ENCODE results near the gene CCDC15. TPM values are rescaled to one million over a fixed set of nuclear protein-coding genes. Genes with fewer than 3 reads are reported as not detected.
"Not testable (repeated sequence)": the region's sequence is repeated elsewhere in the genome, so short reads cannot be mapped to it uniquely, and the experiment has no call there.

Gene CCDC15
- total and polyA plus RNA-seq, 2 donors (not counting 1 experiment from before 2014, with no cell fraction given), result 0.31 to 1.8 TPM

DNA sequence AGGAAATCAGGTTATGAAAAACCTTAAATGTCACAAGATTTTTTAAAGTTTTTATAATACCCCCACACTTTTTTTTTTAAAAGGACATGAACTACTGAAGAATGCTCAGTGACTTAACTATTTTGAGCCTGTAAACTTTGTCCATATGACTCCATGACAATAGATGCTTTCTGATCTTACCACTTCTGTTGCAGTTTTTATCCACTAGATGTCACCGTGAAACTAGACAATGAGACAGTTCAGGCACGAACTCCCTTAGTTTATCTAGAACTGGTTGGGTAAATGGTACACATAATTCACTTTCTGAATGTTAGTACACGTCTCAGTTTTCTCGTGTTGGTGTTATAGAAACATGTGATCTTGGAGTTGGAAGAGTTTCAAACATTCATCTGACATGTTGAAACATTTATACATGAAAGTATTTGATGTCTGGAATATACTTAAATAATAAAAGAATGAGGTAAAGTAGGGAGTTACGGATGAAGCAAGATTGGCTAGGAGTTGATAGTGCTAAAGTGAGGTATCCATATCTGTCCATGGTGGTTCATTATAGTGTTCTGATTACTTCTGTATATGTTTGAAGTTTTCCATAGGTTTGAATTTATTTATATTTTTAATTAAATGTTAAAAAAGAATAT, 8.1 kb downstream of the CCDC15 start:
- CTCF ChIA-PET, result interaction anchor here (3.4 to 6.0 kb wide), 3 partner anchors 163 to 181 kb away, joined by 15 to 82 read pairs (median 19); no protein-coding TSS in a partner anchor
- no peaks in the 10 kb centered on the region for H3K36me3 ChIP-seq (replicated peaks in 1 of 2; ENCODE audit: control extremely low read depth in 1 of 2, control insufficient read depth in 1 of 2, extremely low read depth in 1 of 2, insufficient read depth in 2 of 2, low read length in 1 of 2)
- no peak for TF ChIP-seq EZH2 (IDR thresholded peaks at IDR 0.05; ENCODE audit: borderline replicate concordance, insufficient read depth, low read depth, low read length, poor library complexity, severe bottlenecking)
- TF ChIP-seq, protein P1, sequence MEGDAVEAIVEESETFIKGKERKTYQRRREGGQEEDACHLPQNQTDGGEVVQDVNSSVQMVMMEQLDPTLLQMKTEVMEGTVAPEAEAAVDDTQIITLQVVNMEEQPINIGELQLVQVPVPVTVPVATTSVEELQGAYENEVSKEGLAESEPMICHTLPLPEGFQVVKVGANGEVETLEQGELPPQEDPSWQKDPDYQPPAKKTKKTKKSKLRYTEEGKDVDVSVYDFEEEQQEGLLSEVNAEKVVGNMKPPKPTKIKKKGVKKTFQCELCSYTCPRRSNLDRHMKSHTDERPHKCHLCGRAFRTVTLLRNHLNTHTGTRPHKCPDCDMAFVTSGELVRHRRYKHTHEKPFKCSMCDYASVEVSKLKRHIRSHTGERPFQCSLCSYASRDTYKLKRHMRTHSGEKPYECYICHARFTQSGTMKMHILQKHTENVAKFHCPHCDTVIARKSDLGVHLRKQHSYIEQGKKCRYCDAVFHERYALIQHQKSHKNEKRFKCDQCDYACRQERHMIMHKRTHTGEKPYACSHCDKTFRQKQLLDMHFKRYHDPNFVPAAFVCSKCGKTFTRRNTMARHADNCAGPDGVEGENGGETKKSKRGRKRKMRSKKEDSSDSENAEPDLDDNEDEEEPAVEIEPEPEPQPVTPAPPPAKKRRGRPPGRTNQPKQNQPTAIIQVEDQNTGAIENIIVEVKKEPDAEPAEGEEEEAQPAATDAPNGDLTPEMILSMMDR (IDR thresholded peaks at IDR 0.05), result peak; percentile 82
- no peak overlapping the region for H3K4me2 ChIP-seq (replicated peaks; ENCODE audit: low read depth, low read length, poor library complexity, severe bottlenecking)
- H3K4me3 ChIP-seq (ENCODE audit: control extremely low read depth in 1 of 5, extremely low read depth in 1 of 5, insufficient read depth in 1 of 5, low read depth in 2 of 5, low read length in 4 of 5), result no peak overlapping the region
- Mint-ChIP-seq H3K4me1 (no peaks in the 10 kb centered on the region), H3K9me3 (ENCODE audit: insufficient read depth) (no peaks in the 10 kb centered on the region), H3K4me3 (no peak overlapping the region), H3K27ac (no peak overlapping the region), H3K27me3 (no peaks in the 10 kb centered on the region)
- H4K20me1 ChIP-seq (ENCODE audit: control insufficient read depth, insufficient read depth, low read length, poor library complexity, severe bottlenecking), result no peaks in the 10 kb centered on the region
- no peaks in the 10 kb centered on the region for H3K9me3 ChIP-seq (ENCODE audit: control extremely low read depth in 1 of 3, control insufficient read depth in 2 of 3, insufficient read depth in 1 of 3, low read length in 2 of 3)
- DNase-seq (peak; percentile 80), ATAC-seq (ENCODE audit: low read depth) (peak; percentile 88)
- H3K27ac ChIP-seq (ENCODE audit: low read length in 2 of 2), result no peak overlapping the region
- intact Hi-C loops (cut with micrococcal nuclease), result loop anchor here (1.0 to 2.0 kb wide), 4 partner anchors 162 to 913 kb away; no protein-coding TSS in a partner anchor
- no peak overlapping the region for H2AFZ ChIP-seq (ENCODE audit: insufficient read depth, low read depth, low read length, poor library complexity, severe bottlenecking)
- H3K9ac ChIP-seq (ENCODE audit: low read length), result no peak overlapping the region
- POLR2A ChIA-PET, result no interaction called here
- no peaks in the 10 kb centered on the region for H3K4me1 ChIP-seq (ENCODE audit: control insufficient read depth in 2 of 2, insufficient read depth in 2 of 2, low read length in 2 of 2)
- WGBS (ENCODE audit: insufficient coverage), result no CpG with 5 or more reads among the region's 5 CpGs
- H3K27me3 ChIP-seq (replicated peaks in 1 of 4; ENCODE audit: control extremely low read depth in 1 of 4, control insufficient read depth in 3 of 4, insufficient read depth in 4 of 4, low read length in 3 of 4), result no peaks in the 10 kb centered on the region
- no peaks in the 10 kb centered on the region for H3K79me2 ChIP-seq (ENCODE audit: control insufficient read depth, insufficient read depth, low read length)

DNA sequence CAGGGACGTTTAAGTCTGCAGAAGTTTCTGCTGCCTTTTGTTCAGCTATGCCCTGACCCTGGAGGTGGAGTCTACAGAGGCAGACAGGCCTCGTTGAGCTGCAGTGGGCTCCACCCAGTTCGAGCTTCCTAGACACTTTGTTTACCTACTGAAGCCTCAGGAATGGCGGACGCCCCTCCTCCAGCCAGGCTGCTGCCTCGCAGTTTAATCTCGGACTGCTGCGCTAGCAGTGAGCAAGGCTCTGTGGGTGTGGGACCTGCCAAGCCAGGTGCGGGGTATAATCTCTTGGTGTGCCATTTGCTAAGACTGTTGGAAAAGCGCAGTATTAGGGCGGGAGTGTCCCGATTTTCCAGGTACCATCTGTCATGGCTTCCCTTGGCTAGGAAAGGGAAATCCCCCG, 14.2 kb downstream of the CCDC15 start:
- intact Hi-C loops (cut with micrococcal nuclease); H3K4me1 Mint-ChIP-seq; DNase-seq; H3K27ac ChIP-seq (ENCODE audit: low read length in 2 of 2); H3K9me3 Mint-ChIP-seq (ENCODE audit: insufficient read depth); H3K4me1 ChIP-seq (ENCODE audit: control insufficient read depth in 2 of 2, insufficient read depth in 2 of 2, low read length in 2 of 2); CTCF ChIA-PET; H3K27me3 ChIP-seq (replicated peaks in 1 of 4; ENCODE audit: control extremely low read depth in 1 of 4, control insufficient read depth in 3 of 4, insufficient read depth in 4 of 4, low read length in 3 of 4); H3K4me3 Mint-ChIP-seq; POLR2A ChIA-PET; H3K4me2 ChIP-seq (replicated peaks; ENCODE audit: low read depth, low read length, poor library complexity, severe bottlenecking); H3K36me3 ChIP-seq (replicated peaks in 1 of 2; ENCODE audit: control extremely low read depth in 1 of 2, control insufficient read depth in 1 of 2, extremely low read depth in 1 of 2, insufficient read depth in 2 of 2, low read length in 1 of 2); H3K9me3 ChIP-seq (ENCODE audit: control extremely low read depth in 1 of 3, control insufficient read depth in 2 of 3, insufficient read depth in 1 of 3, low read length in 2 of 3); H2AFZ ChIP-seq (ENCODE audit: insufficient read depth, low read depth, low read length, poor library complexity, severe bottlenecking); H3K79me2 ChIP-seq (ENCODE audit: control insufficient read depth, insufficient read depth, low read length); H3K27ac Mint-ChIP-seq; H4K20me1 ChIP-seq (ENCODE audit: control insufficient read depth, insufficient read depth, low read length, poor library complexity, severe bottlenecking); H3K9ac ChIP-seq (ENCODE audit: low read length); H3K4me3 ChIP-seq (ENCODE audit: control extremely low read depth in 1 of 5, extremely low read depth in 1 of 5, insufficient read depth in 1 of 5, low read depth in 2 of 5, low read length in 4 of 5); H3K27me3 Mint-ChIP-seq; ATAC-seq (ENCODE audit: low read depth): not testable (repeated sequence)
- WGBS (ENCODE audit: insufficient coverage), result 94% methylated on average over 13 of the region's 13 CpGs

Measured in B cell (primary cell).